ENCODE results near the gene GNG2.

GRCh38 chr14:51821822-51822221, 38.6 kb upstream of the GNG2 start:
- TF ChIP-seq EZH2 (IDR thresholded peaks at IDR 0.05; ENCODE audit: low read length, unreplicated experiment): no peak
- TF ChIP-seq, protein P1, sequence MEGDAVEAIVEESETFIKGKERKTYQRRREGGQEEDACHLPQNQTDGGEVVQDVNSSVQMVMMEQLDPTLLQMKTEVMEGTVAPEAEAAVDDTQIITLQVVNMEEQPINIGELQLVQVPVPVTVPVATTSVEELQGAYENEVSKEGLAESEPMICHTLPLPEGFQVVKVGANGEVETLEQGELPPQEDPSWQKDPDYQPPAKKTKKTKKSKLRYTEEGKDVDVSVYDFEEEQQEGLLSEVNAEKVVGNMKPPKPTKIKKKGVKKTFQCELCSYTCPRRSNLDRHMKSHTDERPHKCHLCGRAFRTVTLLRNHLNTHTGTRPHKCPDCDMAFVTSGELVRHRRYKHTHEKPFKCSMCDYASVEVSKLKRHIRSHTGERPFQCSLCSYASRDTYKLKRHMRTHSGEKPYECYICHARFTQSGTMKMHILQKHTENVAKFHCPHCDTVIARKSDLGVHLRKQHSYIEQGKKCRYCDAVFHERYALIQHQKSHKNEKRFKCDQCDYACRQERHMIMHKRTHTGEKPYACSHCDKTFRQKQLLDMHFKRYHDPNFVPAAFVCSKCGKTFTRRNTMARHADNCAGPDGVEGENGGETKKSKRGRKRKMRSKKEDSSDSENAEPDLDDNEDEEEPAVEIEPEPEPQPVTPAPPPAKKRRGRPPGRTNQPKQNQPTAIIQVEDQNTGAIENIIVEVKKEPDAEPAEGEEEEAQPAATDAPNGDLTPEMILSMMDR (conservative IDR thresholded peaks at IDR 0.05; ENCODE audit: low read depth, low read length): no peak
- no peak for TF ChIP-seq EZH2phosphoT487 (IDR thresholded peaks at IDR 0.05; ENCODE audit: borderline replicate concordance, low read length)
